HG02938 (cell line): ENCODE measurements around the gene ODAPH.
"Not testable (repeated sequence)": the region's sequence is repeated elsewhere in the genome, so short reads cannot be mapped to it uniquely, and the experiment has no call there.

ENCODE experiments used
- ATAC-seq: cut with Tn5 transposase; IDR thresholded peaks from one replicate; pipeline ENCODE4 v1.9.1; 2021; ENCODE audit warnings: mild to moderate bottlenecking, moderate library complexity; ENCODE audit not compliant: unreplicated experiment

Gene ODAPH

GRCh38 chr4:75544220-75544619 is 11.6 kb upstream of the ODAPH start:
- ATAC-seq: not testable (repeated sequence)

- no peak for ATAC-seq
Measured at GRCh38 chr4:75544870-75545269, 11.0 kb upstream of the ODAPH start.

GRCh38 chr4:75545526-75545925 is 10.3 kb upstream of the ODAPH start:
- no peak for ATAC-seq

GRCh38 chr4:75547647-75548387 is 8.0 kb upstream of the ODAPH start:
- no peak for ATAC-seq

GRCh38 chr4:75549019-75549418 is 6.8 kb upstream of the ODAPH start:
- no peak for ATAC-seq

- ATAC-seq: no peak
Measured at GRCh38 chr4:75552452-75552851, 3.4 kb upstream of the ODAPH start.

GRCh38 chr4:75557696-75558095 is 1.8 kb downstream of the ODAPH start:
- no peak for ATAC-seq

GRCh38 chr4:75561789-75562188 is 5.9 kb downstream of the ODAPH start:
- ATAC-seq: no peak

GRCh38 chr4:75564023-75564422 is 8.2 kb downstream of the ODAPH start:
- ATAC-seq: no peak

GRCh38 chr4:75565481-75565880 is 9.6 kb downstream of the ODAPH start:
- ATAC-seq: no peak

GRCh38 chr4:75566911-75567310 is 11.0 kb downstream of the ODAPH start:
- ATAC-seq: no peak

GRCh38 chr4:75567725-75568124 is 11.9 kb downstream of the ODAPH start:
- ATAC-seq: no peak

GRCh38 chr4:75584067-75584466 is 28.2 kb downstream of the ODAPH start:
- ATAC-seq: no peak

GRCh38 chr4:75593393-75593792 is 37.5 kb downstream of the ODAPH start:
- no peak for ATAC-seq

GRCh38 chr4:75596061-75596460 is 40.2 kb downstream of the ODAPH start:
- no peak for ATAC-seq

GRCh38 chr4:75598390-75598789 is 42.5 kb downstream of the ODAPH start:
- no peak for ATAC-seq

GRCh38 chr4:75599647-75600046 is 43.8 kb downstream of the ODAPH start:
- ATAC-seq: no peak

- no peak for ATAC-seq
Measured at GRCh38 chr4:75605928-75606327, 50.1 kb downstream of the ODAPH start.

GRCh38 chr4:75612306-75612705 is 56.4 kb downstream of the ODAPH start:
- no peak for ATAC-seq
